ENCODE results near the gene RNU6-9.
A peak's percentile ranks its signal among the peaks of the same experiment; 100 is the strongest.

RNU6-9 gene

DNA sequence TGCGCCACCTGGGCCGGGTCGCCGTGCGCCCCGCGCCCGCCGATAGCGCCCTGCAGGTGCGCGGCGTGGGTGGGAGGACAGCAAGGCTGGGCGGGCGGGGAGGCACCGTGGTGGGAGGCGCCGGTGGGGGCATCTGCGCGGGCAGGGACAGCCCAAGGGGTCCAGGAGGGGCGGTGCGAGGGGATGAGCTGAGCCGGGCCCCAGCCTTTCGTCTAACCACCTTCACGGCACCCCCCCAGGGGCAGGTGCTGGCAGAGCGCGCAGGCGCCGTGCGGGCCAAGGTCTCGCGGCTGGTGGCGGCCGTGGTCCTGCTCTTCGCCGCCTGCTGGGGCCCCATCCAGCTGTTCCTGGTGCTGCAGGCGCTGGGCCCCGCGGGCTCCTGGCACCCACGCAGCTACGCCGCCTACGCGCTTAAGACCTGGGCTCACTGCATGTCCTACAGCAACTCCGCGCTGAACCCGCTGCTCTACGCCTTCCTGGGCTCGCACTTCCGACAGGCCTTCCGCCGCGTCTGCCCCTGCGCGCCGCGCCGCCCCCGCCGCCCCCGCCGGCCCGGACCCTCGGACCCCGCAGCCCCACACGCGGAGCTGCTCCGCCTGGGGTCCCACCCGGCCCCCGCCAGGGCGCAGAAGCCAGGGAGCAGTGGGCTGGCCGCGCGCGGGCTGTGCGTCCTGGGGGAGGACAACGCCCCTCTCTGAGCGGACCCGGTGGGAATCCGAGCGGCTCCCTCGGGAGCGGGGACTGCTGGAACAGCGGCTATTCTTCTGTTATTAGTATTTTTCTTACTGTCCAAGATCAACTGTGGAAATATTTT, 27.0 kb downstream of the RNU6-9 start:
- peak overlapping the region; percentile 8; the same call in 1 of the 2 replicates for H3K4me3 ChIP-seq (ENCODE audit: low read depth, low read length)
- ChIA-PET CTCF (interaction anchor here (0.6 to 8.9 kb wide), 7 partner anchors 11 to 183 kb away, joined by 3 to 259 read pairs (median 7); partner anchors contain the start of gene WDR18), POLR2A (no interaction called here)
- DNase-seq (ENCODE audit: low read depth, low spot score), result no peak
- TF ChIP-seq CTCF (IDR thresholded peaks at IDR 0.05; ENCODE audit: insufficient read depth, low read length, missing control alignments), result no peak

DNA sequence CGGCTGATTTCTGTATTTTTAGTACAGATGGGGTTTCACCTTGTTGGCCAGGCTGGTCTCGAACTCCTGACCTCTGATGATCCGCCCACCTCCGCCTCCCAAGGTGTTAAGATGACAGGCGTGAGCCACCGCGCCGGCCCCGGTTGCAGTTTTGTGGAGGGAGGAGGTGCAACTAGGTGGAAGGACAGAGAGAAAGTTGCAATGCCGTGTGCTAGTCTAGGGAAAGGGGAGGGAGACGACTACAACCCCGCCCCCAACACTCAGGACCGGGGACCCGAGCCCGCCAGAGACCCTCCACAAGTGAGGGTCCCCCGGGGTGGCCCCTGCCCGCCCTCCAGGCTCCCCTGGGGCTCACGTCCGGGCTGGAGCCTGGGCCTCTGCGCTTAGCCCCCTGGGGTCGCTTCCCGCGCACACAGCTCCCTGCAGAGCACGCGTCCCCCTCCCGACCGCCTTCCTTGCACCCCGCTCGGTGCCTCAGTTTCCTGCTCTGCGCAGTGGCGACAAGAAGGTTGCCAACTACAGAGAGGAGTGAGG, 31.3 kb downstream of the RNU6-9 start:
- no peak for TF ChIP-seq CTCF (IDR thresholded peaks at IDR 0.05; ENCODE audit: insufficient read depth, low read length, missing control alignments)
- POLR2A ChIA-PET, result interaction anchor here (0.8 to 1.7 kb wide), 2 partner anchors 60 to 72 kb away, joined by 4 to 11 read pairs; partner anchors contain the start of gene WDR18

DNA sequence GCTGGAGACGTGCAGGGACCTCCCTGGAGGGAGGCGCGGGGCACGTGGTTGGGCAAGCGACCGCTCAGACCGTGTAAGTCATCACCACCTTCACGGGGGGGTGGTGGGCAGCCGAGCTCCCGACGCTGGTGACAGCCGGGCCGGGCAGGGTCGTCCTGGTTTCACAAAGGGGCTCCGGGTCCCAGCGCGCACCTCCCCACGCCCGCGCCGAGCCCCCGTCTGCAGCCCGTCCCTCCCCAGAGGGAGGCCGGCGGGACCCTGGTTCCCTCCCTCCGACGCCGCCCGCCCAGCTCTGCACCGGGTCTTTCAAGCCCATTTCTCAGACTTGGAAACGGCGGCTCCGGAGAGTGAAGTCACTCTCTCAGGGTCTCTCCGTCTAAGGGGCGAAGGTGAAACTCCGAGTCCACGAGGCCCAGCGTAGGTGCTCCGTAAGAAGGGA, 31.8 kb downstream of the RNU6-9 start:
- ChIA-PET CTCF (interaction anchor here (1.0 to 8.9 kb wide), 7 partner anchors 57 to 316 kb away, joined by 3 to 259 read pairs (median 5); partner anchors contain the start of genes ATP5F1D and WDR18), POLR2A (interaction anchor here (0.8 to 1.7 kb wide), 2 partner anchors 59 to 71 kb away, joined by 4 to 11 read pairs; partner anchors contain the start of gene WDR18)
- DNase-seq (ENCODE audit: low read depth, low spot score), result no peak
- TF ChIP-seq CTCF (IDR thresholded peaks at IDR 0.05; ENCODE audit: insufficient read depth, low read length, missing control alignments), result no peak
- peak overlapping the region; percentile 85 for H3K4me3 ChIP-seq (ENCODE audit: low read depth, low read length)

More for the DNA sequence above, 31.3 kb downstream of the RNU6-9 start:
- CTCF ChIA-PET, result interaction anchor here (0.7 to 8.9 kb wide), 10 partner anchors 57 to 316 kb away, joined by 3 to 259 read pairs (median 4); partner anchors contain the start of genes ATP5F1D and WDR18
- H3K4me3 ChIP-seq (ENCODE audit: low read depth, low read length), result peak overlapping the region; percentile 85
- DNase-seq (ENCODE audit: low read depth, low spot score), result no peak

DNA sequence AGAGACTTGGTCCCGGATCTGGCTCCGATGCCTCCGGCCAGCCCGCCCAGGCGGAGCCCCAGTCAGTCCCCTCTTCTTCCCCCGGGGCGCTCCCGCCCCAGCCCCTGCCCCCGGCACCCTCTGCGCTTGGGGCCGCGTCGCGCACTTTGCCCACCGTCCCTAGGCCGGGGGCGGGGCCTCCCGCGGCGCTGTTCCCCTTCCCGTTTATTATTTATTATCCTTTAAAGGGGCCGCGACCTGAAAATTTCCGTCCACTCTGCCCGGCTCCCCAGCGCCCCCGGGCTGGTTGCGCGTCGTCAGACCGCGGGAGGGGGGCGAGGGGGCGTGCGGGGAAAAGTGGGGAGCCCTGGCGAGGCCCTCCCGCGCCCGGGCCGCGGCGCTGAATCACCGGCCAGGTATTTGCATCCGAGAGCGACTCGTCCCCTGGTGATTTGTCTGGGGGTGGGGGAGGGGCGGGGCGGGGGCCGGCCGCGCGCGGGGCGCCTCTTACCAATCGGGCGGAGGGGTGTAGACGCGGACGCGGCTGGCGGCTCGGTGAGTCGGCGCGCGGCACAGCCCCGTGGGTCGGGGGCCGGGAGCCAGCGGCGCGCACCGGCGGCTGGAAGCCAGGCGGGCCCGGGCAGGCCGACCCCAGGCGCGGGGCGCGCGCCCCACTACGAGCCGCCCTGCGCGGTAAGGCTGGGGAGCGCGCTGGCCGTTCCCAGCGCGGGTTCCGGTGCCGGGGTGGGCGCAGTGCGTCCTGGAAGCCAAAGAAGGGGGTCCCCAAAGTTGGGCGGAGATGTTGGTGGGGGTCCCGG, 32.4 kb downstream of the RNU6-9 start, which contains the start of gene ARID3A:
ARID3A (plus strand) TSS at position 510 of the 797 bp plus-strand sequence. CDS start 3,494 bp downstream, outside the sequence.
- CTCF ChIA-PET, result interaction anchor here (1.2 to 8.9 kb wide), 2 partner anchors 56 to 82 kb away, joined by 5 to 259 read pairs; partner anchors contain the start of gene WDR18
- POLR2A ChIA-PET, result interaction anchor here (1.7 kb wide), 1 partner anchor 59 kb away, joined by 11 read pairs; the partner anchor contains the start of gene WDR18
- H3K4me3 ChIP-seq (ENCODE audit: low read depth, low read length), result peak within 1 kb of the TSS; percentile 85
- TF ChIP-seq CTCF (IDR thresholded peaks at IDR 0.05; ENCODE audit: insufficient read depth, low read length, missing control alignments), result no peak
- DNase-seq (ENCODE audit: low read depth, low spot score), result no peak

- no peak for TF ChIP-seq CTCF (IDR thresholded peaks at IDR 0.05; ENCODE audit: insufficient read depth, low read length, missing control alignments)
- POLR2A ChIA-PET, result no interaction called here
- CTCF ChIA-PET, result no interaction called here
- no peak for DNase-seq (ENCODE audit: low read depth, low spot score)
- H3K4me3 ChIP-seq (ENCODE audit: low read depth, low read length), result peak overlapping the region; percentile 85
Observed at GRCh38 chr19:926323-926588, 33.0 kb downstream of the RNU6-9 start.

All from AG04449 (cell line).